Stimulated activated CD8-positive, alpha-beta memory T cell treated with anti-CD3 and anti-CD28 coated beads, Interleukin-12 subunit alpha, Interleukin-12 subunit beta, amount 100 ng/mL, for 24 hours (primary cell): ENCODE data around the gene ZNF529.
"Not testable (repeated sequence)": the region's sequence is repeated elsewhere in the genome, so short reads cannot be mapped to it uniquely, and the experiment has no call there.

Experiments
- DNase-seq: peaks from one replicate; pipeline ENCODE4 v3.0.0-alpha.2; 2020; ENCODE audit errors: extremely low read depth

The ZNF529 gene

DNA sequence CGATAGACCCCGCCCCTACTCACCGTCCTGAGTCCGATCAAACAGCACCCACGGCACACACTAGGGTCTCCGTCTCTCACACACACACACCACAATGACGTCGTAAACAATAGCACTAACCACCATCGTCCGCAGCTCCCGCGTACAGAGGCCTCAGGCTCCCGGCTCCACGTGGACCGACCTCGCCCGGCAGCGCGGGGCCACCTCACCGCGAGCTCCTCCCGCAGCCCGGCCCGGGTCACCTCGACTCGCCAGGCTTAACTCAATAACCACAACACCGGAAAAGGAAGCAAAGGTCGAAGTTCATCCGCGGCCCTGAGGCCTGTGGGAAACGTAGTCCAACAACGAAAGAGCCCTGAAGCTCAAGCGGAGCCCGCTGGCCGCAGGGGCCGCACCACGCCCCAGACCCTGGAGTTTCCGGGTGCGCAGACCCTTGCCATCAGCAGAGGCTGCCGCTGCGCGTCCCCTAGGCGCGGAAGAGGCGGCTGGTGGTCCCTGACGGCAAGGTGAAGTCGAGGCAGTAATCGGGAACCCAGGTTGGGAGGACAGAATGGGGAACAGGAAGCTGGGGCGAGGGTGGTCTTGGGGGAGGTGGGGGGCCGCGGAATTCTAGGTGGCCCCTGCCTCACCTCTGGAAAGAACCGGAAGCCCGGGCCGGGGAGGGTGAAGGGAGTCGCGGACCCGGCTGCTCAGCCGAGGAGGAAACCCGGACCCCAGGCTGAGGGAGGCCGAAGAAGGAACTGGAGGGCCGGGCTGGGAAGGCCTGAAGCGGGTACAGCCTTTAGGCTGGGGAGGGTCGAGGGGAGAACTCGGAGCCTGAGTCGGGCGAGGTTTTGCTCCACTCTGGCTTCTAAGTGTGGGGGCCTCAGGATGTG lies at the start of gene ZNF529:
TSS of gene ZNF529 (minus strand) at position 273 of the 875 bp plus-strand sequence. CDS start 946 bp downstream, outside the sequence.
- peak; percentile 57 for DNase-seq

DNA sequence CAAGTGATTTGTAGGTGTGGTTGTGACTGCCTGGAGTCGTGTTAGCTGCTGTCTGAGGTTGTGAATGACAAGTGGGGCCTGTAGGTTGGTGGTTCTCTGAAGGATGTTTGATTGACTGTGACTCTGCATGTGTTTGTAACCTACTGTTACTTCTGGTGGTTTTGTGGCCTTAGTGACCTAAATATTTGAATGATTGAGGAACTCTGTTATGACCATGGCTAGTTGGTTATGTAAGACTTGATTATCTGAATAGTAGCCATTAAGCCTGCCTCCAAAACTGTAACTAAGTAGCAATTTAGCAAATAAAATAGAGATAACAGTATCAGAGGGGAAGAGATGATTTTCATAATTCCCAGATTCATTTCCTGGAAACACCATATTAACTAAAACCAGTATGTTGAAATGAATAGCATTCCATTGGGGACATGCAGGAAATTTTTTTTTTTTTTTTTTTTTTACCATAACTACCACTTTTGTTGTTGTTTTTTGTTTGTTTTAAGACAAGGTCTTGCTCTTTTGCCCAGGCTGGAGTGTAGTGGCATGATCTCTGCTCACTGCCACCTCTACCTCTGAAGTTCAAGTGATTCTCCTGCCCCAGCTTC lies 32.9 kb upstream of the ZNF529 start:
- DNase-seq, result no peak

DNA sequence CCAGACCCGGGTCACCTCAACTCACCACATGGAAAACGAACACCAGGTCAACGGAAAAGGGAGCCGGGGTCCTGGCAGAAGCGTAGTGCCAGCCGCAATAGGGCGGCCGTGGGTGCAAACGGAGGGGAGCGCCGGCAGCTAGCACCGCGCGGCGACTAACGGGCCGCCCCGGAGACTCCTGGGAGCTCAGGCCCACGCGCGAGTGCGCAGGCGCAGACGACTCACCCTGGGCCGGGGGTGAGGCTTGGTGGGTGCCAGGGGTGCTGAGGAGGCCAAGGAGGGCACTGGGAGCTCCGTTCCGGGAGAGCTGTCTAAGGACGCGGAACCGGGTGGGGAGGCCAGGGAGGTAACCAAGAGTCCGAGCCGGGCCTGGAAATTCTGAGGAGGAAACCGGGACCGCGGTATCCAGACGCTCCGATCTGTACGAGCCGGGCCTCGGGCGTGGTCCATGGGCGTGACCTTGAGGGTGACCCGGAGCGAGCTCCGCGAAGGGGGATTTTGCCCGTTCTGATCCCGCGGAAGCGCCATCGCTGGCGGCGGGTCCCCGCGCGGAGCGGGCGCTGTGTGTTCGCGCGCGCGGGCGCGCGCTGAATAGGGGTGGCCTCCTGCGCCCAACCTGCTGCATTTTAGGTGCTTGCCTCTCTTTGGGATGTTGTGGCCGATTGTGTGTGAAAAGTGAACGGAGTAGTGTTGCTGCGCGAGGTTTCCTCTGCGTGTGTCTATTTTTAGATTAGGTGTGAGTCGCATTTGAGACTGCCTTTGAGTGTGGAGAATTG lies 32.2 kb upstream of the ZNF529 start, which contains the start of gene ZNF382:
TSS of gene ZNF382 (plus strand) at position 213 of the 776 bp plus-strand sequence. CDS start 4,602 bp downstream, outside the sequence.
- DNase-seq, result peak; percentile 65

DNA sequence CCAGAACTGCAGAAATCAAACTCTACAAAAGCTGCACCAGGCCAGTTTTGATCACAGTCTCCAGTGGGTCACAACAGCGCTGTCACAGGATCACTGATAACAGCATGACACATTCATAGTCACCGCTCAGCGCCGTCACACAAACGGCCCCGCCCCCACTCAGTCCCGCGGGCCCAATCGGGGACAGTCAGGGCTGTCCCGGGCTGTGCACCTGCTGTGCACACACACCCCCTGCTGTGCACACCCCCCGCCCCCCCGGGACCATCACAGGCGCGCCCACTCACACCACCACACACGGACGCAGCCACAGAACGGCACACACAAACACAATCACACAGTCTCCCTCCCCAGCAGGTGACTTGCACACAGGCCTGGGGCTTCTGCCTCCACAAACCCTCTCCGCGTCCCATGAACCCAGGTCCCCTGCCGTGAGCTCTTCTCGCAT lies 31.6 kb upstream of the ZNF529 start:
- DNase-seq, result peak; percentile 80

DNA sequence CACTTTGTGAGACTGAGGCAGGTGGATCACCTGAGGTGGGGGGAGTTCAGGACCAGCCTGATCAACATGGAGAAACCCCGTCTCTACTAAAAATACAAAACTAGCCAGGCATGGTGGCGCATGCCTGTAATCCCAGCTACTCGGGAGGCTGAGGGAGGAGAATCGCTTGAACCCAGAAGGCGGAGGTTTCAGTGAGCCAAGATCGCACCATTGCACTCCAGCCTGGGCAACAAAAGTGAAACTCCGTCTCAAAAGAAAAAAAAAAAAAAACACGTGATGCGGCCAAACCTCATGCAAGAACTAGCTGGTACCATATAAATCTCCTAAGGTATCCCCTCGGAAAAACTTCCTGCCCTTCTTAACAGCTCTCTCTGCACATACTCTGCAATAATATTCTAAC lies 29.6 kb upstream of the ZNF529 start:
- DNase-seq, result not testable (repeated sequence)

DNA sequence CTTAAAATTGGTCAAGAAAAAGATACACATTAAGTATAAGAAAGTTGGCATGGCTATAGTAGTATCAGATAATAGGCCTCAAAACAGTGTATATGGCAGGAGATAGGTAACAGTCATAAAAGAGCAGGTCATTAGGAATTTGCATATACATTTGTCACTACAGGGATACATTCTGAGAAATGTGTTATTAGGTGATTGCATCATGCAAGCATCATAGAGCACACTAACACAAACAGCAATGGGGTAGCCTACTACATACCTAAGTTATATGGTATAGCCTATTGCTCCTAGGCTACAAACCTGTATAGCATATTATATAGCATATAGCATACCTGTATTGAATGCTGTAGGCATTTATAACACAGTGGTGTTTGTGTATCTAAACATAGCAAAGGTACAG lies 6.2 kb upstream of the ZNF529 start:
- DNase-seq, result no peak

DNA sequence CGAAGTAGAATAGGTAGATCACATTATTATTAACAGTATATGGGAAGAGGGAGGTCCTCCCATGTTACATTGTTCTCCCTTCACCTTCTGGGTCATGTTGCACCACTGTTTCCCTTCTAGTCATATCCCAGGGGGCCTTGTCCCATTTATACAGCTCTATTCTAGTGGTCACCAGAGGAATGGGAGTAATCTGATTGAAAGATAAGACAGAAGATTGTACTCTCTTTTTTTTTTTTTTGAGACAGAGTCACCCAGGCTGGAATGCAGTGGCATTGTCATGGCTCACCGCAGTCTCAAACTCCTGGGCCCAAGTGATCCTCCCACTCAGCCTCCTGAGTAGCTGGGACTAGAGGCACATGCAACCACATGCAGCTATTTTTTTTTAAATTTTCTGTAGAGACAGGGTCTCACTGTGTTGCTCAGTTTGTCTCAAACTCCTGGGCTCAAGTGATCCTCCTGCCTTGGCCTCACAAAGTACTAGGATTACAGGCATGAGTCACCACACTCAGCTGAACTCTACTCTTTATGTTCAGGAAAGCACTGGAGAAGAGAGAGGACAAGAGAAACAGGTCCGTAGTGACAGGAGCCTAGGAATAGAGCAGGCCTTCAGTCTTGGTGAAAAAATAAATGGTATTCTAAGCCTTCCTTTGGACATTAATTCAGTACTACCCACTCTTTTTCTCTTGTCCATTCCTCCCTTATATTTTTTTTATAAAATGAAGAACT lies 4.3 kb upstream of the ZNF529 start:
- DNase-seq, result no peak

DNA sequence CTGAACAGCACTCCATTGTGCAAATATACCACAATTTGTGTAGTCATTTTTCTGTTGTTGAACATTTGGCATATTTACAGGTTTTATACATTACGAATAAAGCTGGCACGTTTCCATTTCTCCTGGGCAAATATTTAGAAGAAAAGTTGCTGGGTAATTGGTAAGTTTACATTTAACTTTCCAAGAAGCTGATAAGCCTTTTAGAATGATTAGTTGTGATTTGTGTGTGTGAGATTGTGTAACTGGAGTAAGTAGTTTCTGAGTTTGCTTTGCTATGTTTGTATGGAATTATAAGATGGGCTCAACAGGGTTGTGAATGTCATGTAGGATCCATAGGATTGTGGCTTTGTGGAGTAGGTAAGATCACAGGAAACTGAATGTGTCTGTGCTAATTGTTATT lies 1.6 kb upstream of the ZNF529 start:
- DNase-seq, result no peak

DNA sequence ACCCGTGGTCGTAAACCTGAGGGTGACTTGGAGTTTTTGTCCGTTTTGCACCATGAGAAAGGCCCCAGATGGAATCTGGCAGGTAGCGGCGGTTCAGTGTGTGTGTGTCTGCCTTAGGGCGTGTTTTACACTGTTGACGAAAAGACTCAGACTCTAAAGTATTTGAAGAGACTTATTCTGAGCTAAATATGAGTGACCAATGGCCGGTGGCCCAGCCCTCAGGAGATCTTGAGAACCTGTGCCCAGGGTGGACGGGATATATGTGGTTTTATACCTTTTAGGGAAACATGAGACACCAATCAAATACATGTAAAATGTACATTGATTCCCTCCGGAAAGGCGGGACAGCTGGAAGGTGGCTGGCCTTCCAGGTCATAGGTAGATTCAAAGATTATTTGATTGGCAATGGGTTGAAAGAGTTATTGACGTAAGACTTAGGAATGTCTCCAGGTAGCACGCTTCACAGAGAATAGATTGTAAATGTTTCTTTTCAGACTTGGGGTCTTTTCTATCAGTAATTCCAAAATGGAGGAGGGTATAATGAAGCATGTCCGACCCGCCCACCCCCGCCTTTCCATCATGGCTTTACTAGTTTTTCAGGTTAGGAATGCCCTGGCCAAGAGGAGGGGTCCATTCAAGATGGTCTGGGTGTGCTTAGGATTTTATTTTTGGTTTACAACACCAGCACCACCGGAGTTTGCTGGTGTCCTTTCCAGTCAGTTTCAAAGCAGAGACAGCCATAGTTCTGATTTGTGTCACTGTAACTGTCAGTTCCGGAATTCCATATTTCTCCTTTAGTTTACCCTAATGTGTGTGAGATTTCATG lies 1.0 kb upstream of the ZNF529 start:
- DNase-seq, result no peak

DNA sequence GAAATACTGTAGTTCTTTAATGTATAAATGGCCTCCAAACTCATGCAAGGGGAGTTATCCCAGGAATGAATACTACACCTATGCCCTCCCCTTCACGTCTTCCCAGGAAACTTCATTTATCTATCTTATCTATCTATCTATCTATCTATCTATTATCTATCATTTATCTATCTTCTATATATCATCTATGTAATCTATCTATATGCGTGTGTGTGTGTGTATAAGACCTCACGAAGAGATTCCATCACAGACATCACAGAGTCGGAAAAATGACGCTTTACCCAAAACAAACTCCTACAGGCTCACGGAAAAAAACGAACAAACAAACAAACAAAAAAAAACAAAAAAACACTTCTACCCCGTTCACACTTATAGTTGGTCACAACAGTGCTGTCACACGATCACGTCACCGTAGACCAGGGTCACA lies 486 bp downstream of the ZNF529 start:
- no peak for DNase-seq

DNA sequence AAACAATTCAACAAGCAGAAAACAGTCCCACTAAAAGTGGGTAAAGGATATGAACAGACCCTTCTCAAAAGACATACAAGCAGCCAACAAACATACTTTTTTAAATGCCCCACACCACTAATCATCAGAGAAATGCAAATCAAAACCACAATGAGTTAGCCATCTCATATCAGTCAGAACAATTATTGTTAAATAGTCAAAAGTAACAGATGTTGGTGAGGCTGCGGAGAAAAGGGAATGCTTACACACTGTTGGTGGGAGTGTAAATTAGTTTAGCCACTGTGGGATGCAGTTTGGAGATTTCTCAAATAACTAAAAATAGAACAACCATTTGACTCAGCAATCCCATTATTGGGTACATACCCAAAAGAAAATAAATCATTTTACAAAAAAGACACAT lies 8.7 kb downstream of the ZNF529 start:
- no peak for DNase-seq

DNA sequence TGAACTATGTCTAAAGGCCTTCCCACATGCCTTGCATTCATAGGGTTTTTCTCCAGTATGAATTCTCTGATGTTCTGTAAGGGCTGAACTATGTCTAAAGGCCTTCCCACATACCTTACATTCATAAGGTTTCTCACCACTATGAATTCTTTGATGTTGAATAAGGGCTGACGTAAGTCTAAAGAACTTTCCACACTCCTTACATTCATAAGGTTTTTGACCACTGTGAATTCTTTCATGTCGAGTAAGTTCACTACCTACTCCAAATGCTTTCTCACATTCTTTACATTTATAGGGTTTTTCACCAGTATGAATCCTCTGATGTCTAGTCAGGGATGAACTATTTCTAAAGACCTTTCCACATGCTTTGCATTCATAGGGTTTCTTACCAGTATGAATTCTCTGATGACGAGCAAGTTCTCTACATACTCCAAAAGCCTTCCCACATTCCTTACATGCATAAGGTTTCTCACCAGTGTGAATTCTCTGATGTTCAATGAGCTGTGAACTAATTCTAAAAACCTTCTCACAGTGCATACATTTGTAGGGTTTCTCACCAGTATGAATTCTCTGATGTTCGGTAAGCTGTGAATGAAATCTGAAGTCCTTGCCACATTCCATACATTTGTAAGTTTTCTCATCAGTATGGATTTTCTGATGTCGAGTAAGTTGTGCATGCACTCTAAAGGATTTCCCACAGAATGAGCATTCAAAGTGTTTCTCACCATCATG lies 25.9 kb downstream of the ZNF529 start:
- no peak for DNase-seq

DNA sequence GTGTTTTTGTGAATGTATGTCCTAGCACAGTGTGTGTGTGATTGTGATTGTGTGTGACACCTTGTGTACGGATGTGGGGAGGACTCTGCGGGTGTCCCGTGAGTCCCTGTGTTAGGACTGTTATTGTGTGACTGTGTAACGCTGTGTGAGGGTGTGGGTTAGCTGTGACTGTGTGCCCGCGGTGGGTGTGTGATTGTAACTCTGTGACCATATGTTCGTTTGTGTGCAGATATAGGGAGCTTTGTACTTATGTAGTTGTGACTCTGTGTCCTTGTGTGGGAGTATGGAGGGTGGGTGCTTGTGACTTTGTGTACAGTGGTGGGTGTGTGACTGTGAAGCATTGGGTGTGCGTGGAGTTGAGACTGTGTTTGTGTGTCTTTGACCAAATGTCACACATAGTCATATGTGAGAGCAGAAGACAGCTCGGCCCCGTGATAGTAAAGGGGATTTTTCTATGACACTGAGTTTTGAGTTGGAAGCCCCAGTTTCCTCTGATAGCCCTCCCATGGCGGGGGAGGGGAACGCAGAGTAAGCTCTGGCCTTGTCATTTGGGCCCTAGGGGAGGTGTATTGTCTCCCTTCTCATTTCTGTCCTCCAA lies 44.1 kb downstream of the ZNF529 start:
- peak; percentile 3 for DNase-seq

DNA sequence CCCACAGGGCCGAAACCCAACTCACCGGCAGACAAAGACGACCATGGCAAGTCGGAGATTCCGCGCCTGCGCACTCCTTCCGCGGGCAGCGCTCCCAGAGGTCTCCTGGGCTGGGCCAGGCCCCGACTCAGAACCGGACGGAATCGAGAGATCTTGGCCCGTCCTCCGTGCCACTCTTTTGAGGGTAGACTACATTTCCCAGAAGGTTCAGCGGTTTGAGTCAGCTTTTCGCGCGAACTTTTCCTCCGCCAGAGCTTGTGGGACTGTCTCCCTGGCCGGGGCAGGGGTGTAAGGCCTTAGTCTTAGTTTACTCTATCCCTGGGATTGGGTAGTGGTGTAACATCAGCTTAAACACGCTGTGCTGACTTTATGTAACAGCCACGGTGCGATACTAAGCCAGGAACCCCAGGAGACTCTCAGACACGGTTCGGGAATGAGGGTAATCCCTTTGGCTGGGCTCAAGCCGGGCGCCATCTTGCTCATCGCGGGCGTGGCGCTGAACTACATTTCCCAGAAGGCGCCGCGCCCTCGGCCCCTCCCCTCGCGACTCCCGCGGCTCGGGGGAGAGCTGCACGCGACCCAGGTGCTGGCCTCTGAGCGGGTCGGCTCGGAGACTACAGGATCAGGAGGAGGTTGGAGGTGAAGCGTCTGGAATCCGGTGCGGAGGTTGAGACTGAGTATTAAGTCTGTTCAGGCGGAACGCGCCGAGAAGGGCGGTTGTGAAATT lies 44.7 kb downstream of the ZNF529 start, which contains the start of gene ZNF260:
TSS of gene ZNF260 (minus strand) at position 78 of the 727 bp plus-strand sequence. CDS start 13,033 bp downstream, outside the sequence.
- peak; percentile 88 for DNase-seq

DNA sequence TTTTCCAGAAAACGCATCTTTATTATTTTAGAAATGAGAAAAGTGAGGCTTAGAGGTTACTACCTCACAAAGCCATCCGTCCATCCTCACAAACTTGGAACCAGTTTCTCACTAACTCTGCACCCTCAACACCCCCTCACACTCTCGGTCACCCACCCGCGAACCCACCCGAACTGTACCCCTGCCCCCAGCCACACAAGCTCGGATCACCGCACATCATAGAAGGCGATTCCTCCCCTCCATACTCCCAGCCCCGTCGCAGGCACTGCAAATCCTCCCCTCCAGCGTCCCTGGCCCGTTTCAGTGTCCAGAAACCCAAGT lies 45.3 kb downstream of the ZNF529 start:
- DNase-seq, result no peak

DNA sequence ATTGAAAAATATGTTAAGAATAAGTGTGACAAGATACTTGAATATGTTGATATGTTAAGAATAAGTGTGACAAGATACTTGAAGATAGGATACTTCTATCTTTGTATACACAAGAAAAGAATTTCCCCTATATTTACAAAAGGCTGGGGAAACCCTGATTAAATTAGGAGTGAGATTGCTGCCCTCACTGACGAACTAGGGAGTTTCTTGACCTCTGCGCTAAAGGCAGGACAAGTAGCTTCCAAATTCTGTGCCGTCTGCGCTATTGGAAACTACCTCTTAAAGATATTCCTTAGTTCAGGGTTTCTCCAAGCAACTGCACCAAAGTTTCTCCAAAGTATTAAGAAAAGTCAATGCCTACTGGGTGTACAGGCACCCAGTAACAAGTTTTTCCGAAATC lies 45.8 kb downstream of the ZNF529 start:
- DNase-seq, result no peak

DNA sequence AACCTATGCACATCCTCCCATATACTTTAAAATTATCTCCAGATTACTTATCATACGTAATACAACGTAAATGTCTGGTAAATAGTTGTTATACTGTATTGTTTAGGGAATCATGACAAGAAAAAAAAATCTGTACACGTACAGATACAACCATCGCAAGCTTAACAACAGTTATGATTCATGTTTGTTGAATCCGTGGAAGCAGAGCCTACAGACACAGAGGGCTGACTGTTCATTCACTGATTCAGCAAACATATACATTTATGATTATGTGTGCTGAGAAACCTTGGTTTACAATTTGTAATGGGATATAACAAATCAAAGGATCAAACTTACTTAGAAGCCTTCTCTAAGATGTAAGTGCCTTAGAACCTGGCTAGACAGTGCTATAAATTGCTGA lies 46.5 kb downstream of the ZNF529 start:
- no peak for DNase-seq

DNA sequence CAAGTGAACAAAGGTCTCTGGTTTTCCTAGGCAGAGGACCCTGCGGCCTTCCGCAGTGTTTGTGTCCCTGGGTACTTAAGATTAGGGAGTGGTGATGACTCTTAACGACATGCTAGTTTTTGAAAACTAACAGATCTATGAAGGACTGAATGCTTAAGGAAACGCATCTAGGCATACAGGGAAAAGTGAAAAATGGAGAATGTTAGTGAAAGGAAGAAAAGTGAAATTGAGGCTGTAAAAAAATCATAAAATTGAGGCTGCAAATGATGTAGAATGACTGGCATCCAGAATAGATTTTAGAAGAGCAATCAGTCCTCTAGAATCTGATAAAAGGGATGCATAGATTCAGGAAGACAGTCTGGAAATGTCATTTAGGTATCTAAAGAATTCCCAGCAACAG lies 48.5 kb downstream of the ZNF529 start:
- DNase-seq, result no peak
